Activated CD8-positive, alpha-beta memory T cell treated with anti-CD3 and anti-CD28 coated beads, Interleukin-2, amount 50 U/mL, for 48 hours (primary cell): ENCODE results near the gene STRIP2.
"Not testable (repeated sequence)": the region's sequence is repeated elsewhere in the genome, so short reads cannot be mapped to it uniquely, and the experiment has no call there.

Source experiments
- DNase-seq: peaks from one replicate; pipeline ENCODE4 v3.0.0-alpha.2; 2020

STRIP2 gene

GRCh38 chr7:129497156-129497555, 62.9 kb downstream of the STRIP2 start:
- DNase-seq: peak; percentile 44

GRCh38 chr7:129498021-129498420, 63.8 kb downstream of the STRIP2 start:
- DNase-seq: peak; percentile 32

- peak; percentile 42 for DNase-seq
These were observed 65.8 kb downstream of the STRIP2 start for GRCh38 chr7:129499999-129500398.

- DNase-seq: peak; percentile 94
These were observed 67.8 kb downstream of the STRIP2 start, which contains the start of gene SMKR1 for GRCh38 chr7:129501760-129502707. TSS of gene SMKR1 (plus strand) at chr7:129502531. CDS start at chr7:129502825, 294 bp downstream.

- peak; percentile 66 for DNase-seq
These were observed 68.8 kb downstream of the STRIP2 start for GRCh38 chr7:129502708-129503685.

GRCh38 chr7:129503725-129504124, 69.5 kb downstream of the STRIP2 start:
- DNase-seq: peak; percentile 39

GRCh38 chr7:129512192-129512591, 78.0 kb downstream of the STRIP2 start:
- DNase-seq: no peak

GRCh38 chr7:129513546-129513945, 79.3 kb downstream of the STRIP2 start:
- no peak for DNase-seq

GRCh38 chr7:129514683-129515082, 80.5 kb downstream of the STRIP2 start:
- DNase-seq: no peak

GRCh38 chr7:129515381-129515780, 81.1 kb downstream of the STRIP2 start:
- DNase-seq: no peak

- DNase-seq: no peak
These were observed 83.7 kb downstream of the STRIP2 start for GRCh38 chr7:129517931-129518330.

- DNase-seq: no peak
These were observed 85.2 kb downstream of the STRIP2 start for GRCh38 chr7:129519464-129519863.

GRCh38 chr7:129522088-129522970, 88.1 kb downstream of the STRIP2 start:
- DNase-seq: no peak

- DNase-seq: no peak
These were observed 88.7 kb downstream of the STRIP2 start for GRCh38 chr7:129522971-129523340.

GRCh38 chr7:129523924-129524323, 89.7 kb downstream of the STRIP2 start:
- no peak for DNase-seq

- not testable (repeated sequence) for DNase-seq
These were observed 90.2 kb downstream of the STRIP2 start for GRCh38 chr7:129524405-129524804.

- DNase-seq: no peak
These were observed 91.1 kb downstream of the STRIP2 start for GRCh38 chr7:129525225-129525862.

GRCh38 chr7:129529643-129530042, 95.4 kb downstream of the STRIP2 start:
- DNase-seq: no peak

- peak; percentile 58 for DNase-seq
These were observed 96.7 kb downstream of the STRIP2 start for GRCh38 chr7:129530795-129531391.

GRCh38 chr7:129531721-129532120, 97.5 kb downstream of the STRIP2 start:
- DNase-seq: no peak

GRCh38 chr7:129532375-129532774, 98.1 kb downstream of the STRIP2 start:
- DNase-seq: no peak
